Measurements from ENCODE around the gene NR1H3.
"Not testable (repeated sequence)": the region's sequence is repeated elsewhere in the genome, so short reads cannot be mapped to it uniquely, and the experiment has no call there.

Gene NR1H3

DNA sequence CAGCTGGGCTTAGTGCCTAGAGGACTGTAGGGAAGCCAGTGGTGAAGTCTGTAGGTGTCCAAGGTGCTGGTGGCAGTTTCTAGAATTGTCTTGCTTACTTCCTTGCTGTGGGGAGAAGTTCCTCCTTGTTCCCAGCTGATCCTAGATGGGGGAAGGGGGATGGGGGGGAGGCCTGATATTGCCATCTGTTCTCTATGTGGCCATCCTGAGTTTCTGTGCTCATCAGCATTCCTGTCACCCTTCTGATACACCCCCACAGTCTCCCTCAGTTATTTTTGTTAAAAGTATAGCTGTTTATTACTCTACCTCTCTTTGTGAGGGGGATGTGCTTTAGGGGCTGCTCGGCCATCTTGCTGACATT, 48.7 kb downstream of the NR1H3 start:
- no peak for DNase-seq

DNA sequence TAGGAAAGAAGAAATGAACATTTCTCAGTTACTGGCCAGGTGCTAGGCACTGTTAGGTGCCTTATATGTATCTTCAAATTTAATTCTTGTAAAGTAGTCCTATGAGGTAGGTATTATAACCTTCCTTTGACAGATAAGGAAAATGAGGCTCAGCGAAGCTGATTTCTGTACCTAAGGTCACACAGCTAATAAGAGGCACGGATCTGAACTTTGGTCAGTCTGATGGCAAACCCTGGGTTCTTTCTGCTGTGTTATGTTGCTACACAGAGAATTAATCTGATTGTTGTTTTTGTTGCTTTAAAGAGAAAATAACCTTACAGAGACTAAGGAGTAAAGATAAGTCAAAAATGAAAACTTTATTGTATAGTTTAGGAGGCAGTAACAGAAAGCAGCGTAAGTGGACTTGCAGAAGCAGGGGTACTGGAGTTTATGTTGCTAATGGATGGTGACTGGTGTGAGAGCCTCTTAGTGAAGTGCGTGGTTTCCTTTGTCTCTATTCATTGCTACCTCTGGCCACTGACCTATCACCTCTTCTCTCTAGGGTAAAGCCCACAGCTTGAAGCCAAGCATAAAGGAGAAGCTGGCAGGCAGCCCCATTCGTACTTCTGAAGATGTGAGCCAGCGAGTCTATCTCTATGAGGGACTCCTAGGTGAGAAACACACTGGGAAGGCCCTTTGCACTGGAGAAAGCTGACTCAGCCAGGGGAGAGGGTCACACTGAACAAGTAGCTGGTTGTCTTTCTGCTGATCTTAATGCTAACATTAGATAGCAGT, 50.4 kb downstream of the NR1H3 start:
- no peak for DNase-seq

DNA sequence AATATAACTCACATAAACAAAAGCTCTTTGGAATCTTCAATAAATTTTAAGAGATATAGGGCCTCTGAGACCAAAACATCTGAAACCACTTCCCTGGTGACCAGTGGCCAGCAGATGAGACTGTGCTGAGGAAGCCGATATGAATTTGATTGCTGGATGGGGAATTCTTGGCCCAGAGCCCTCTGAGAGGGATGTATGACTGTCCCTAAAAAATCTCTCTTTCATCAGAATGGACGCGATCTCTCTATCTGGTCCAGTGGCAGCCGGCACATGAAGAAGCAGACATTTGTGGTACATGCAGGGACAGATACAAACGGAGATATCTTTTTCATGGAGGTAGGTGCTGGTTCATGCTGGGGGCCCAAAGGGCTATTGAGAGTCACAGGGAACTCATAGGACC, 57.2 kb downstream of the NR1H3 start:
- DNase-seq = peak; percentile 22

DNA sequence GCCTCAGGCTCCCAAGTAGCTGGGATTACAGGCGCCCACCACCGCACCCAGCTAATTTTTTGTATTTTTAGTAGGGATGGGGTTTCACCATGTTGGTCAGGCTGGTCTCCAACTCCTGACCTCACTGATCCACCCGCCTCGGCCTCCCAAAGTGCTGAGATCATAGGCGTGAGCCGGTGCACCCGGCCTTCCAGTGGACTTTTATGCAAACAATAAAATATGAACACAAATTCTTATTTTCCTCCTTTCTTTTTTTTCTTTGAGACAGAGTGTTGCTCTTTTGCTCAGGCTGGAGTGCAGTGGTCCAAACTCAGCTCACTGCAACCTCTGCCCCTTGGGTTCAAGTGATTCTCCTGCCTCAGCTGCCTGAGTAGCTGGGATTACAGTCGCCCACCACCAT, 58.7 kb downstream of the NR1H3 start:
- not testable (repeated sequence) for DNase-seq

DNA sequence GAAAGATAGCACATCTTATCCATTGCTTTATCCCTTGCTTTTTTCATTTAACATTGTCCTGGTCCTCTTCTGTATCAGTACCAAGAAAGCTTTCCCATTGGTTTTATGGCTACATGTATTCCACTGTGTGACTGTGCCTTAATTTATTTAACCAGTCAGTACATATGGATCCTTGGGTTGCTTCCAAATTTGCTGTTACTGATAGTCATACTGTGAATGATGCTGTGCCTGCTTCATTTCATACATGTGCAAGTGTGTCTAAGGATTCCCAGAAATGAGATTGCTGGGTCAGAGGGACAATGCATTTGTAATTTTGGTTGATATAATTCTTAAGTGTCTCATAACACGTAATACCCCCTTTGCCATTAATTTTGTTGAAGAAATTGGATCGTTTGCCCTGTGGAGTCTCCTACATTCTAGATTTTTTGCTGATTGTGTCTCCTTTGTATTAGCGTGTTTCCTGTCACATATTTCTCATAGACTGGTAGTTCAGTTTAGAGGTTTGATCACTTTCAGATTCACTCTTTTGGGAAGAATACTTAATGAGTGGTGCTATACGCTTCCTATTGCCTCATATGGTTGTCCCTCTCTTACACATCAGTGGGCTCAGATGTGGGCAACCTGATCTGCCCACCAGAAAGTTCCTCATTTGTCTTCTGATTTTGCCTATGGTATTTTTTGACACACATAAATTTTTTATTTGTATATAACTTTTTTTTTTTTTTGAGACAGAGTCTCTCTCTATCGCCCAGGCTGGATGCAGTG, 59.5 kb downstream of the NR1H3 start:
- DNase-seq = no peak

DNA sequence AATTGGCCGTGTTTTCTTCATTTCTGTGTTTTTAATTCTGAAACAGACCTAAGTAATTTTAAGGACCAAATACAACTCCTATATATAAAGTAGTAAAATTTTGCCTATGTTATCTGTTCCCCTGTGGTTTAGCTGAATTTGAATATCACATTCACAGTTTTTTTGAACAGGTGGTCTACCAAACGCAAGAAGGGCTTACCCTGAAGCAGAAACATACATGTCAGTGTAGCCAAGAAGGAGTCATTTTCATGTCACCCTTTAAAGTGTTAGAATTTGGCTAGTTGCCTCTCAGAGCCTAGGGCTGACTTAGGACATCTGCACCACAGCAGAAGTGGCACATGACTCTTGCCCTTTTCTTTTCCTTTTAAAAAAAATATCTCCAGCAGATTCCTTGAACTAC, 60.4 kb downstream of the NR1H3 start:
- no peak for DNase-seq
